HCT116 (cell line): ENCODE results near the gene PSMC3.

Experiments used
- CTCF ChIP-seq, 3 experiments: fragments of 200-600 bp in 1 of 3; sonication (generic) in 1 of 3; IDR thresholded peaks in 2 of 3; conservative IDR thresholded peaks in 1 of 3; 2 replicates each; pipeline ENCODE4 v1.5.1; 2012 to 2017; ENCODE audit warnings: low read depth in 2 of 3, low read length in 2 of 3, antibody characterized with exemption in 1 of 3, borderline replicate concordance in 1 of 3, control low read depth in 1 of 3, mild to moderate bottlenecking in 1 of 3, mixed read lengths in 1 of 3, mixed run types in 1 of 3, moderate library complexity in 1 of 3; ENCODE audit not compliant: insufficient read depth in 1 of 3
- EGR1 ChIP-seq: IDR thresholded peaks from 2 replicates; pipeline ENCODE4 v1.6.1; 2012; ENCODE audit warnings: low read depth
- EZH2 ChIP-seq: fragments of 200-600 bp; sonication (generic); IDR thresholded peaks from 2 replicates; pipeline ENCODE4 v1.6.1; 2017; ENCODE audit warnings: antibody characterized with exemption, mixed run types
- EZH2phosphoT487 ChIP-seq: fragments of 200-600 bp; IDR thresholded peaks from 2 replicates; pipeline ENCODE4 v1.6.1; 2018; ENCODE audit warnings: antibody characterized with exemption, borderline replicate concordance
- FOSL1 ChIP-seq: IDR thresholded peaks from 2 replicates; pipeline ENCODE4 v1.6.1; 2012; ENCODE audit warnings: low read depth
- MAX ChIP-seq: IDR thresholded peaks from 2 replicates; pipeline ENCODE4 v1.6.1; 2012
- POLR2A ChIP-seq: IDR thresholded peaks from 2 replicates; pipeline ENCODE4 v1.7.0; 2011; ENCODE audit warnings: borderline replicate concordance; ENCODE audit not compliant: insufficient read depth, insufficient read length; ENCODE audit errors: extremely low read depth
- POLR2AphosphoS5 ChIP-seq: IDR thresholded peaks from 2 replicates; pipeline ENCODE4 v1.6.1; 2011; ENCODE audit warnings: mild to moderate bottlenecking, low read depth, low read length, moderate library complexity
- REST ChIP-seq: IDR thresholded peaks from 2 replicates; pipeline ENCODE4 v1.6.1; 2012; ENCODE audit warnings: low read depth
- SIN3A ChIP-seq: IDR thresholded peaks from 2 replicates; pipeline ENCODE4 v1.6.1; 2012; ENCODE audit warnings: low read depth
- SP1 ChIP-seq: IDR thresholded peaks from 2 replicates; pipeline ENCODE4 v1.6.1; 2012; ENCODE audit warnings: low read depth
- TCF7L2 ChIP-seq: IDR thresholded peaks from 2 replicates; pipeline ENCODE4 v1.7.0; 2011; ENCODE audit warnings: borderline replicate concordance, inconsistent platforms; ENCODE audit not compliant: insufficient read depth, insufficient read length; ENCODE audit errors: extremely low read depth
- ZBTB33 ChIP-seq: IDR thresholded peaks from 2 replicates; pipeline ENCODE4 v1.6.1; 2011; ENCODE audit warnings: mild to moderate bottlenecking, low read length, moderate library complexity; ENCODE audit not compliant: insufficient replicate concordance; ENCODE audit errors: extremely low read depth

GRCh38 chr11:47446833-47447232 lies 20.6 kb upstream of the PSMC3 start:
- no peak for TF ChIP-seq EZH2
- no peak for TF ChIP-seq MAX
- TF ChIP-seq POLR2A = no peak
- no peak for TF ChIP-seq CTCF (IDR thresholded peaks at IDR 0.05 in 2 of 3, conservative IDR thresholded peaks at IDR 0.05 in 1 of 3; ENCODE audit: borderline replicate concordance in 1 of 3, insufficient read depth in 1 of 3, low read depth in 2 of 3, low read length in 2 of 3)
- no peak for TF ChIP-seq POLR2AphosphoS5
- no peak for TF ChIP-seq FOSL1
- no peak for TF ChIP-seq SP1
- TF ChIP-seq EZH2phosphoT487 = no peak
- TF ChIP-seq ZBTB33 = no peak
- no peak for TF ChIP-seq EGR1
- TF ChIP-seq TCF7L2 = no peak
- TF ChIP-seq REST = no peak
- no peak for TF ChIP-seq SIN3A
